Neural cell (in vitro differentiated cells): ENCODE data around the gene C1orf167. TPM values are rescaled to one million over a fixed set of nuclear protein-coding genes. Genes with fewer than 3 reads are reported as not detected.

Source experiments
- H2AFZ ChIP-seq: fragments of 200-600, 300-800 bp; sonication (generic), shearing (Covaris generic); 2 replicates; pipeline ENCODE4 v1.6.0; 2014; ENCODE audit warnings: low read depth, mild to moderate bottlenecking, antibody characterized with exemption, low read length, moderate library complexity
- H3F3A ChIP-seq: fragments of 200-600 bp; shearing (Covaris generic); 2 replicates; pipeline ENCODE4 v1.6.1; 2016; ENCODE audit warnings: mild to moderate bottlenecking, moderate library complexity, mixed read lengths, antibody characterized with exemption, low read length; ENCODE audit not compliant: insufficient read depth, poor library complexity, severe bottlenecking
- H3K27ac ChIP-seq: fragments of 200-600, 300-800 bp; sonication (generic), shearing (Covaris generic); 2 replicates; pipeline ENCODE4 v1.5.1; 2014; ENCODE audit warnings: mild to moderate bottlenecking, low read length, moderate library complexity
- H3K27me3 ChIP-seq: fragments of 300-800, 200-600 bp; sonication (generic), shearing (Covaris generic); 2 replicates; pipeline ENCODE4 v1.6.0; 2014; ENCODE audit warnings: mild to moderate bottlenecking, low read depth, low read length, moderate library complexity; ENCODE audit not compliant: insufficient read depth
- H3K36me3 ChIP-seq: fragments of 300-800, 200-600 bp; sonication (generic), shearing (Covaris generic); 2 replicates; pipeline ENCODE4 v1.5.1; 2014; ENCODE audit warnings: mild to moderate bottlenecking, antibody characterized with exemption, low read length, moderate library complexity; ENCODE audit not compliant: insufficient read depth
- H3K4me2 ChIP-seq: fragments of 300-800, 200-600 bp; sonication (generic), shearing (Covaris generic); 2 replicates; pipeline ENCODE4 v1.6.0; 2014; ENCODE audit warnings: mild to moderate bottlenecking, low read length
- H3K4me3 ChIP-seq: fragments of 300-800, 200-600 bp; sonication (generic), shearing (Covaris generic); 2 replicates; pipeline ENCODE4 v1.5.1; 2014; ENCODE audit warnings: mild to moderate bottlenecking, low read length, moderate library complexity
- H3K79me2 ChIP-seq: fragments of 200-600 bp; shearing (Covaris generic); replicated peaks from 2 replicates; pipeline ENCODE4 v1.6.0; 2014; ENCODE audit warnings: mild to moderate bottlenecking, low read length, moderate library complexity; ENCODE audit not compliant: insufficient read depth
- H3K9ac ChIP-seq: fragments of 300-800, 200-600 bp; sonication (generic), shearing (Covaris generic); 2 replicates; pipeline ENCODE4 v1.6.1; 2016; ENCODE audit warnings: mild to moderate bottlenecking, low read length, mixed read lengths
- H3K9me2 ChIP-seq: fragments of 200-600 bp; shearing (Covaris generic); 2 replicates; pipeline ENCODE4 v1.6.1; 2016; ENCODE audit warnings: mild to moderate bottlenecking, low read length, mixed read lengths; ENCODE audit not compliant: insufficient read depth
- H3K9me3 ChIP-seq: fragments of 200-600, 300-800 bp; sonication (generic), shearing (Covaris generic); 2 replicates; pipeline ENCODE4 v1.6.1; 2016; ENCODE audit warnings: mild to moderate bottlenecking, mixed run types, low read length, moderate library complexity, mixed read lengths
- H4K20me1 ChIP-seq: fragments of 200-600 bp; shearing (Covaris generic); 2 replicates; pipeline ENCODE4 v1.6.1; 2016; ENCODE audit warnings: mild to moderate bottlenecking, mixed run types; ENCODE audit not compliant: insufficient read depth
- EP300 ChIP-seq: fragments of 450-650 bp; conservative IDR thresholded peaks from 2 replicates; pipeline ENCODE4 v1.6.1; 2014; ENCODE audit warnings: antibody characterized with exemption, mild to moderate bottlenecking, moderate library complexity; ENCODE audit not compliant: poor library complexity, severe bottlenecking
- EZH2 ChIP-seq: fragments of 200-600, 300-800 bp; shearing (Covaris generic), sonication (generic); IDR thresholded peaks from 2 replicates; pipeline ENCODE4 v1.6.1; 2014; ENCODE audit warnings: antibody characterized with exemption, low read length, borderline replicate concordance, mild to moderate bottlenecking; ENCODE audit not compliant: insufficient read depth, poor library complexity, severe bottlenecking
- MXI1 ChIP-seq: fragments of 450-650 bp; conservative IDR thresholded peaks from 2 replicates; pipeline ENCODE4 v1.6.1; 2014; ENCODE audit warnings: antibody characterized with exemption, mild to moderate bottlenecking; ENCODE audit not compliant: poor library complexity, severe bottlenecking
- POLR2AphosphoS5 ChIP-seq: IDR thresholded peaks from 2 replicates; pipeline ENCODE4 v1.6.1; 2012
- RAD21 ChIP-seq: fragments of 450-650 bp; conservative IDR thresholded peaks from 2 replicates; pipeline ENCODE4 v1.6.1; 2014; ENCODE audit warnings: antibody characterized with exemption, mild to moderate bottlenecking, moderate library complexity
- SMC3 ChIP-seq: fragments of 450-650 bp; conservative IDR thresholded peaks from 2 replicates; pipeline ENCODE4 v1.6.1; 2014; ENCODE audit warnings: antibody characterized with exemption, mild to moderate bottlenecking, moderate library complexity; ENCODE audit not compliant: poor library complexity
- TAF1 ChIP-seq: IDR thresholded peaks from 2 replicates; pipeline ENCODE4 v1.6.1; 2012; ENCODE audit warnings: low read depth
- polyA plus RNA-seq: library from polyadenylated mRNA; depleted of rRNA; stranded (reverse); fragments of >200 nt; gene quantifications from 2 replicates; pipeline ENCODE4 v1.2.3, GENCODE V29; 2014
- TF ChIP-seq, protein P1 (sequence below): IDR thresholded peaks from 2 replicates; pipeline ENCODE4 v1.6.1; 2012; ENCODE audit warnings: borderline replicate concordance
- TF ChIP-seq, protein P2 (sequence below): fragments of 450-650 bp; IDR thresholded peaks from 2 replicates; pipeline ENCODE4 v1.5.1; 2014; ENCODE audit warnings: antibody characterized with exemption, mild to moderate bottlenecking, moderate library complexity; ENCODE audit not compliant: poor library complexity, severe bottlenecking

Gene C1orf167
- polyA plus RNA-seq, 1 donor from 2014 or later = not detected

GRCh38 chr1:11720525-11720924 lies 41.5 kb upstream of the C1orf167 start:
- Histone ChIP-seq H4K20me1 (no peaks in the 10 kb centered on the region), H3K4me3 (no peak overlapping the region), H3K79me2 (no peaks in the 10 kb centered on the region), H3K9me3 (no peaks in the 10 kb centered on the region), H2AFZ (no peak overlapping the region), H3K9ac (no peak overlapping the region), H3F3A (no peaks in the 10 kb centered on the region), H3K36me3 (no peaks in the 10 kb centered on the region), H3K27ac (no peak overlapping the region), H3K27me3 (no peaks in the 10 kb centered on the region), H3K9me2 (no peaks in the 10 kb centered on the region), H3K4me2 (no peak overlapping the region)
- TF ChIP-seq SMC3 (no peak), RAD21 (no peak)

GRCh38 chr1:11721311-11721710 lies 40.7 kb upstream of the C1orf167 start:
- Histone ChIP-seq H2AFZ (no peak overlapping the region), H3K79me2 (no peaks in the 10 kb centered on the region), H3F3A (no peaks in the 10 kb centered on the region), H3K4me2 (no peak overlapping the region), H3K27ac (no peak overlapping the region), H3K9ac (no peak overlapping the region), H3K9me2 (no peaks in the 10 kb centered on the region), H3K9me3 (no peaks in the 10 kb centered on the region), H3K27me3 (no peaks in the 10 kb centered on the region), H3K36me3 (no peaks in the 10 kb centered on the region), H3K4me3 (no peak overlapping the region), H4K20me1 (no peaks in the 10 kb centered on the region)
- TF ChIP-seq SMC3 = no peak
- no peak for TF ChIP-seq RAD21
- no peak for TF ChIP-seq MXI1
- TF ChIP-seq, protein P1, sequence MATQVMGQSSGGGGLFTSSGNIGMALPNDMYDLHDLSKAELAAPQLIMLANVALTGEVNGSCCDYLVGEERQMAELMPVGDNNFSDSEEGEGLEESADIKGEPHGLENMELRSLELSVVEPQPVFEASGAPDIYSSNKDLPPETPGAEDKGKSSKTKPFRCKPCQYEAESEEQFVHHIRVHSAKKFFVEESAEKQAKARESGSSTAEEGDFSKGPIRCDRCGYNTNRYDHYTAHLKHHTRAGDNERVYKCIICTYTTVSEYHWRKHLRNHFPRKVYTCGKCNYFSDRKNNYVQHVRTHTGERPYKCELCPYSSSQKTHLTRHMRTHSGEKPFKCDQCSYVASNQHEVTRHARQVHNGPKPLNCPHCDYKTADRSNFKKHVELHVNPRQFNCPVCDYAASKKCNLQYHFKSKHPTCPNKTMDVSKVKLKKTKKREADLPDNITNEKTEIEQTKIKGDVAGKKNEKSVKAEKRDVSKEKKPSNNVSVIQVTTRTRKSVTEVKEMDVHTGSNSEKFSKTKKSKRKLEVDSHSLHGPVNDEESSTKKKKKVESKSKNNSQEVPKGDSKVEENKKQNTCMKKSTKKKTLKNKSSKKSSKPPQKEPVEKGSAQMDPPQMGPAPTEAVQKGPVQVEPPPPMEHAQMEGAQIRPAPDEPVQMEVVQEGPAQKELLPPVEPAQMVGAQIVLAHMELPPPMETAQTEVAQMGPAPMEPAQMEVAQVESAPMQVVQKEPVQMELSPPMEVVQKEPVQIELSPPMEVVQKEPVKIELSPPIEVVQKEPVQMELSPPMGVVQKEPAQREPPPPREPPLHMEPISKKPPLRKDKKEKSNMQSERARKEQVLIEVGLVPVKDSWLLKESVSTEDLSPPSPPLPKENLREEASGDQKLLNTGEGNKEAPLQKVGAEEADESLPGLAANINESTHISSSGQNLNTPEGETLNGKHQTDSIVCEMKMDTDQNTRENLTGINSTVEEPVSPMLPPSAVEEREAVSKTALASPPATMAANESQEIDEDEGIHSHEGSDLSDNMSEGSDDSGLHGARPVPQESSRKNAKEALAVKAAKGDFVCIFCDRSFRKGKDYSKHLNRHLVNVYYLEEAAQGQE = no peak
- no peak for TF ChIP-seq TAF1
- TF ChIP-seq EZH2 = no peak
- no peak for TF ChIP-seq EP300
- TF ChIP-seq, protein P2, sequence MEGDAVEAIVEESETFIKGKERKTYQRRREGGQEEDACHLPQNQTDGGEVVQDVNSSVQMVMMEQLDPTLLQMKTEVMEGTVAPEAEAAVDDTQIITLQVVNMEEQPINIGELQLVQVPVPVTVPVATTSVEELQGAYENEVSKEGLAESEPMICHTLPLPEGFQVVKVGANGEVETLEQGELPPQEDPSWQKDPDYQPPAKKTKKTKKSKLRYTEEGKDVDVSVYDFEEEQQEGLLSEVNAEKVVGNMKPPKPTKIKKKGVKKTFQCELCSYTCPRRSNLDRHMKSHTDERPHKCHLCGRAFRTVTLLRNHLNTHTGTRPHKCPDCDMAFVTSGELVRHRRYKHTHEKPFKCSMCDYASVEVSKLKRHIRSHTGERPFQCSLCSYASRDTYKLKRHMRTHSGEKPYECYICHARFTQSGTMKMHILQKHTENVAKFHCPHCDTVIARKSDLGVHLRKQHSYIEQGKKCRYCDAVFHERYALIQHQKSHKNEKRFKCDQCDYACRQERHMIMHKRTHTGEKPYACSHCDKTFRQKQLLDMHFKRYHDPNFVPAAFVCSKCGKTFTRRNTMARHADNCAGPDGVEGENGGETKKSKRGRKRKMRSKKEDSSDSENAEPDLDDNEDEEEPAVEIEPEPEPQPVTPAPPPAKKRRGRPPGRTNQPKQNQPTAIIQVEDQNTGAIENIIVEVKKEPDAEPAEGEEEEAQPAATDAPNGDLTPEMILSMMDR = no peak
- TF ChIP-seq POLR2AphosphoS5 = no peak

GRCh38 chr1:11722538-11722937 lies 39.5 kb upstream of the C1orf167 start:
- Histone ChIP-seq H3K27ac (no peak overlapping the region), H3K27me3 (no peaks in the 10 kb centered on the region), H3K79me2 (no peaks in the 10 kb centered on the region), H3K9ac (no peak overlapping the region), H3F3A (no peaks in the 10 kb centered on the region), H4K20me1 (no peaks in the 10 kb centered on the region), H3K9me2 (no peaks in the 10 kb centered on the region), H3K9me3 (no peaks in the 10 kb centered on the region), H3K4me3 (no peak overlapping the region), H2AFZ (no peak overlapping the region), H3K4me2 (no peak overlapping the region), H3K36me3 (no peaks in the 10 kb centered on the region)
- no peak for TF ChIP-seq EP300
- TF ChIP-seq POLR2AphosphoS5 = no peak
- TF ChIP-seq, protein P2 = no peak
- TF ChIP-seq EZH2 = no peak
- TF ChIP-seq, protein P1 = no peak
- no peak for TF ChIP-seq SMC3
- no peak for TF ChIP-seq RAD21
- no peak for TF ChIP-seq MXI1
- TF ChIP-seq TAF1 = no peak
